IPS-15b (cell line): ENCODE results near the gene TEX54.

Experiments used
- H3K27me3 ChIP-seq: one replicate; pipeline ENCODE4 v1.6.1; 2013; ENCODE audit warnings: low read length; ENCODE audit not compliant: control insufficient read depth, insufficient read depth
- H3K36me3 ChIP-seq: one replicate; pipeline ENCODE4 v1.6.1; 2013; ENCODE audit warnings: low read length; ENCODE audit not compliant: control insufficient read depth, insufficient read depth
- H3K4me1 ChIP-seq: one replicate; pipeline ENCODE4 v1.6.1; 2013; ENCODE audit warnings: mild to moderate bottlenecking, low read length; ENCODE audit not compliant: control insufficient read depth, insufficient read depth
- H3K4me3 ChIP-seq: one replicate; pipeline ENCODE4 v1.5.1; 2013; ENCODE audit warnings: low read depth, low read length
- H3K9ac ChIP-seq: one replicate; pipeline ENCODE4 v1.6.1; 2013; ENCODE audit warnings: low read depth, mild to moderate bottlenecking, low read length
- H3K9me3 ChIP-seq: one replicate; pipeline ENCODE4 v1.6.1; 2013; ENCODE audit warnings: mild to moderate bottlenecking, low read length; ENCODE audit not compliant: control insufficient read depth, insufficient read depth

Gene TEX54

DNA sequence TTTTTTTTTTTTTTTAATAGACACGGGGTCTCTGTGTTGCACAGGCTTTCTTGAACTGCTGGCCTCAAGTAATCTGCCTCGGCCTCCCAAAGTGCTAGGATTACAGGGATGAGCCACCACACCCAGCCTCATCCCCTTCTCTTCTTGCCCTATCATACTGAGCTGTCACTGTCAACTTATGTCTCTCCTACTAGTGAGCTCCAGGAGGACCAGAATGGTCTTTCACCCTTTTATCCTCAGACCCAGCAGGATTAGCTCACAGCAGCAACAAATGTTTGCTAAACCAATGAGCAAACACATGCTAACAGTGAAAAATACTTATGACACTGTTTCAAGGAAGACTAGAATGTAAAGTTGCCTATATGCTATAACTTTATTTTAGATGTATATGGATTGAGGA lies 21.0 kb downstream of the TEX54 start:
- Histone ChIP-seq H3K36me3 (peaks cover 2% of the 10 kb centered on the region), H3K9ac (no peak overlapping the region), H3K4me1 (no peaks in the 10 kb centered on the region), H3K9me3 (no peaks in the 10 kb centered on the region), H3K27me3 (no peaks in the 10 kb centered on the region), H3K4me3 (no peak overlapping the region)

DNA sequence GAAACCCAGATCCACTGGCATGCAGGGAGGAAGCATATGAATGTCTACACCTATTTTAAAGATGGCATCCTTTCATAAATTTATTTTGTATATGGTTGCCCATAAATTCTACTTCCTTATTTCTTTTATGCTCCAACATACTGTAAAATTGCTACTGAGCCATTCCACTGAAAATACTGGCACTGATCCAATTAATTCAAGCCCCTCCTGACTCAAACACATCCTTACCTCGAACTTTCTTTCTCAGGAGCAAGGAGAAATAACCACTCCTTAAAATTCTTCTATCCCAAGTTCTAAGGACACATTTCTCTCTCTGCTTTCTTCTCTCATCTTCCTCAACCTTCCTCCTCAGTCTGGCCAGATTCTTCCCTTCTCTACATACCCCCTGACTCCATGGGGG lies 21.9 kb downstream of the TEX54 start:
- Histone ChIP-seq H3K27me3 (no peaks in the 10 kb centered on the region), H3K4me3 (no peak overlapping the region), H3K9me3 (no peaks in the 10 kb centered on the region), H3K9ac (no peak overlapping the region), H3K4me1 (peaks cover 6% of the 10 kb centered on the region), H3K36me3 (peaks cover 2% of the 10 kb centered on the region)

- Histone ChIP-seq H3K9ac (no peak overlapping the region), H3K36me3 (peaks cover 8% of the 10 kb centered on the region), H3K4me1 (peaks cover 6% of the 10 kb centered on the region), H3K9me3 (no peaks in the 10 kb centered on the region), H3K27me3 (no peaks in the 10 kb centered on the region), H3K4me3 (no peak overlapping the region)
Observed at GRCh38 chr11:62806611-62807121, 26.0 kb downstream of the TEX54 start.

DNA sequence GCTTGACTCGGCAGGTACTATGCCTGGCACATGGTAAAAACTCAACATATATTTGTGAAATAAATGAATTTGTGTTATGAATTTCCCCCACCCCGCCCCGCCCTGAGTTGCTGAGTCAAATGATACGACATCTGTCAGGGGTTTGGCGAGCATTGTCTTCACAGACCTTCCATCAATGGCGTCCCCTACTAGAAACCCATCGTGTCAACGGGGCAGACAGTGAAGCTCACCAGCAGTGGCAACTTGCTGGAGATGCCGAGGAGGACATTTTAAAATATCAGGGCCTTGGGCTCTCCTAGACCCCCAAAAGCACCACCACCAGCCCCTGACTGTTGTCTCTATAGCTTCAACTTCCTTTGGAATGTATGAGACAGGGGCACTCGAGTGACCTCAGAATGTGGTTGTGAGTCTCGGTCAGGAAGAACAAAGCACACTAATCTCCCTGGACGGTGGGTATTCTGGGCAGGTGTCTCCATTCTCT lies 26.6 kb downstream of the TEX54 start:
- Histone ChIP-seq H3K36me3 (peaks cover 12% of the 10 kb centered on the region), H3K27me3 (no peaks in the 10 kb centered on the region), H3K4me3 (peak overlapping the region; percentile 76), H3K9me3 (no peaks in the 10 kb centered on the region), H3K4me1 (peaks cover 6% of the 10 kb centered on the region), H3K9ac (peak overlapping the region; percentile 82)

GRCh38 chr11:62805076-62805892 lies 27.4 kb downstream of the TEX54 start, which contains the start of gene NXF1:
TSS of gene NXF1 (minus strand) at chr11:62805440. CDS start at chr11:62805356, 84 bp downstream.
- no peaks in the 10 kb centered on the region for H3K9me3 ChIP-seq
- peaks cover 16% of the 10 kb centered on the region for H3K36me3 ChIP-seq
- H3K27me3 ChIP-seq, result no peaks in the 10 kb centered on the region
- peaks cover 6% of the 10 kb centered on the region for H3K4me1 ChIP-seq
- peak within 1 kb of the TSS; percentile 76 for H3K4me3 ChIP-seq
- peak within 1 kb of the TSS; percentile 82 for H3K9ac ChIP-seq

DNA sequence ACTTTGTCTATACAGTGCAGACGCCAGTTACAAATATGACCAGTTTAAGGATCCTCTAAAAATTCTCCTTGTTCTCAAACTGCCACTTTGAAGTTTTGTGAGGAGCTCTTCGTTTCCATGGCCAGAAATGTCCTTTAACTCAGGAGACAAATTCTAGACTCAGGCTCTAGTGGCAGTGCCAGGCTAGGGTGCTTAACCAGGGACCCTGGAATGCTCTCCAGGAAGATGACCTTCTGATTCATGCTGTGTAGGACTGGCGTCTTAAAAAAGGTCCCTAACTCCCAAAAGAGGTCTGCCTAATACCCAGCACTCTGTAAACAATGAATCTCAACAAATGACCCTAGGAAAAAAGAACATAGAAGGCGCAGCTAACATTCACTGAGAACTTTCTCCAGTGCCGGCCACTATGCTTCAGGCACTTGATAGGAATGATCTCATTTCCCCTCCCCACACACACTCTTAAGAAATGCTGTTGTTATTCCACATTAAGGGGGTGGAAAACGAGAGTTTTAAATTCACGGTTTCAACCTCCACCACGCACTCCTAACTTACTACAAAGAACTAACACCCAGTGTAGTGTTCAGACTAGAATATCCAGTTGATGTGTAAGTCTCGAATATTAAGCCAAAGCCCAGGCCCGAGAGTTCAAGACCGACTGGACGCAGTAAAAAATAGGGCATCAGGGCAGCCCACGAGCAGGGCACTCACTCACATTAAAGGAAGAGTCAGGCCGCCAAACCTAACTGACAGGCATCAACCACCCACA lies 28.1 kb downstream of the TEX54 start:
- H3K36me3 ChIP-seq, result peaks cover 24% of the 10 kb centered on the region
- H3K9ac ChIP-seq, result peak overlapping the region; percentile 82

DNA sequence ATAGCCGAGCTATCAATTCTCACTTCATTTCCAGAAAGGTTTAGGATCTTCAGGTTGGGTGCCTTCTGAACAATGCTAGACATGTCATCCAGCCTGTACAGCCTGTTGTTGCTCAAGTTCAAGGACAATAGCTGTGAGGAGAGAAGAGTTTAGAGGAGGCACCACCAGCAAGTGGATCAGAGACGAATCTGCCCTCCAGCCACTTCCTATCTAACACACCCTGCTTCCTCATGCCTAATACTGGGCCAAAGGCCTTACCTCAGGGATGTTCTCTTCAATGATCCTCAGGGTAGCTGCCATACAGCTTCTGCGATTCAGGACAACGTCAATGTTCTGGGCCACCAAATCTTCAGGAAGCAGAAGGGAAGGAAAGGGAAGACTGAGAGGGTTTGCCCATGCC lies 31.6 kb downstream of the TEX54 start:
- H3K4me1 ChIP-seq, result peaks cover under 1% of the 10 kb centered on the region
- no peaks in the 10 kb centered on the region for H3K9me3 ChIP-seq
- no peak overlapping the region for H3K4me3 ChIP-seq
- H3K36me3 ChIP-seq, result peaks cover 43% of the 10 kb centered on the region
- H3K27me3 ChIP-seq, result no peaks in the 10 kb centered on the region
- H3K9ac ChIP-seq, result no peak overlapping the region

More for the DNA sequence above, 28.1 kb downstream of the TEX54 start:
- Histone ChIP-seq H3K4me1 (peaks cover 6% of the 10 kb centered on the region), H3K27me3 (no peaks in the 10 kb centered on the region), H3K9me3 (no peaks in the 10 kb centered on the region), H3K4me3 (peak overlapping the region; percentile 76)

- Histone ChIP-seq H3K36me3 (peaks cover 59% of the 10 kb centered on the region), H3K27me3 (no peaks in the 10 kb centered on the region), H3K4me1 (no peaks in the 10 kb centered on the region), H3K9me3 (no peaks in the 10 kb centered on the region), H3K4me3 (no peak overlapping the region), H3K9ac (no peak overlapping the region)
Observed at GRCh38 chr11:62799486-62799885, 33.2 kb downstream of the TEX54 start.

DNA sequence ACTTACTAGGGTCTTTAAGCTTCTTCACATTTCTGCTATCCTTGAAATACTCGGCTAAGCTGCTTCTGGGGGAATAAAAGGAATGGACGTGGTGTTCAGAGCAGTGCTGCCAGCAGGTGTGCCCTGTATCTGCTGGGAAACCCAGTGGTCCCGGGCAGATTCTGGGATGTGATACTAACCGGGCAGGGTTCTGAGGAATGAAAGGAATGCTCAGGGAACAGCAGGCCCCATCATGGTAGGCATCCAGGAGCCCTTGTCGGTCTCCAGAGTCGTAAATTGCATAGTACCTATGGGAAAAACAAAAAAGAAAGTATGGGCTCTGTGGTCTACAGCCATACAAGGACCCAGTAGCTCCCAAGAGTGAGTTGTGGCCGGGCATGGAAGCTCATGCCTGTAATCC lies 36.4 kb downstream of the TEX54 start:
- Histone ChIP-seq H3K36me3 (peaks cover 54% of the 10 kb centered on the region), H3K4me1 (no peaks in the 10 kb centered on the region), H3K4me3 (no peak overlapping the region), H3K27me3 (no peaks in the 10 kb centered on the region), H3K9ac (no peak overlapping the region), H3K9me3 (no peaks in the 10 kb centered on the region)

GRCh38 chr11:62794201-62794775 lies 38.4 kb downstream of the TEX54 start:
- Histone ChIP-seq H3K9me3 (no peaks in the 10 kb centered on the region), H3K27me3 (no peaks in the 10 kb centered on the region), H3K4me1 (peaks cover 4% of the 10 kb centered on the region), H3K9ac (no peak overlapping the region), H3K4me3 (no peak overlapping the region), H3K36me3 (peaks cover 54% of the 10 kb centered on the region)

- Histone ChIP-seq H3K4me3 (no peak overlapping the region), H3K36me3 (peaks cover 47% of the 10 kb centered on the region), H3K9ac (no peak overlapping the region), H3K9me3 (no peaks in the 10 kb centered on the region), H3K4me1 (peaks cover 4% of the 10 kb centered on the region), H3K27me3 (no peaks in the 10 kb centered on the region)
Observed at GRCh38 chr11:62792202-62792575, 40.5 kb downstream of the TEX54 start.
